WTC11 (cell line): ENCODE results near the gene MCUB.

Source experiments
- CTCF ChIP-seq: fragments of 200-600 bp; IDR thresholded peaks from 2 replicates; pipeline ENCODE4 v1.8.0; 2022; ENCODE audit warnings: antibody characterized with exemption
- FOXP4 ChIP-seq: sonication (generic); formaldehyde crosslinking; IDR thresholded peaks from 2 replicates; pipeline ENCODE4 v1.8.0; 2022; ENCODE audit warnings: mild to moderate bottlenecking, missing genetic modification reagents
- GABPB1 ChIP-seq: sonication (generic); formaldehyde crosslinking; IDR thresholded peaks from 2 replicates; pipeline ENCODE4 v1.8.1; 2023; ENCODE audit warnings: mild to moderate bottlenecking, missing genetic modification reagents
- MAX ChIP-seq: sonication (generic); formaldehyde crosslinking; IDR thresholded peaks from 2 replicates; pipeline ENCODE4 v1.8.0; 2022; ENCODE audit warnings: mild to moderate bottlenecking, missing genetic modification reagents
- NFATC4 ChIP-seq: fragments of 250-450 bp; sonication (Bioruptor Pico); IDR thresholded peaks from 2 replicates; pipeline ENCODE4 v1.9.0; 2021; ENCODE audit warnings: mild to moderate bottlenecking
- NR1H2 ChIP-seq: sonication (generic); formaldehyde crosslinking; IDR thresholded peaks from 2 replicates; pipeline ENCODE4 v1.9.0; 2021; ENCODE audit warnings: mild to moderate bottlenecking, moderate library complexity, missing genetic modification reagents
- NR2C2 ChIP-seq: sonication (generic); formaldehyde crosslinking; IDR thresholded peaks from 2 replicates; pipeline ENCODE4 v1.8.0; 2022; ENCODE audit warnings: mild to moderate bottlenecking, missing genetic modification reagents
- SMAD3 ChIP-seq: sonication (generic); formaldehyde crosslinking; IDR thresholded peaks from 2 replicates; pipeline ENCODE4 v1.8.0; 2022; ENCODE audit warnings: missing genetic modification reagents, mild to moderate bottlenecking, borderline replicate concordance
- SP1 ChIP-seq: sonication (generic); formaldehyde crosslinking; conservative IDR thresholded peaks from 2 replicates; pipeline ENCODE4 v1.8.1; 2022; ENCODE audit warnings: missing genetic modification reagents
- STAT6 ChIP-seq: sonication (generic); formaldehyde crosslinking; conservative IDR thresholded peaks from 2 replicates; pipeline ENCODE4 v1.8.1; 2023; ENCODE audit warnings: mild to moderate bottlenecking, low read depth, missing genetic modification reagents, moderate library complexity
- TEAD4 ChIP-seq: sonication (generic); formaldehyde crosslinking; IDR thresholded peaks from 2 replicates; pipeline ENCODE4 v1.8.0; 2022; ENCODE audit warnings: mild to moderate bottlenecking, missing genetic modification reagents
- USF2 ChIP-seq: sonication (generic); formaldehyde crosslinking; IDR thresholded peaks from 2 replicates; pipeline ENCODE4 v1.8.1; 2023; ENCODE audit warnings: mild to moderate bottlenecking, missing genetic modification reagents, moderate library complexity
- ZNF121 ChIP-seq: sonication (generic); formaldehyde crosslinking; IDR thresholded peaks from 2 replicates; pipeline ENCODE4 v1.8.0; 2023; ENCODE audit warnings: missing genetic modification reagents
- ZNF232 ChIP-seq: sonication (generic); formaldehyde crosslinking; IDR thresholded peaks from 2 replicates; pipeline ENCODE4 v1.8.0; 2022; ENCODE audit warnings: mild to moderate bottlenecking, missing genetic modification reagents

GRCh38 chr4:109701566-109702410, 141.7 kb downstream of the MCUB start:
- TF ChIP-seq CTCF = no peak
- TF ChIP-seq MAX = no peak
- TF ChIP-seq SMAD3 (CRISPR knock-in tag) = no peak
- TF ChIP-seq ZNF121 (CRISPR knock-in tag) = no peak
- no peak for TF ChIP-seq GABPB1 (CRISPR knock-in tag)
- TF ChIP-seq NFATC4 (CRISPR knock-in tag) = no peak
- no peak for TF ChIP-seq FOXP4
- no peak for TF ChIP-seq ZNF232 (CRISPR knock-in tag)
- peak; percentile 54; the same call in 1 of the 2 replicates for TF ChIP-seq USF2 (CRISPR knock-in tag)
- TF ChIP-seq TEAD4 (CRISPR knock-in tag) = no peak
- no peak for TF ChIP-seq STAT6 (CRISPR knock-in tag)
- TF ChIP-seq NR1H2 (CRISPR knock-in tag) = no peak
- no peak for TF ChIP-seq SP1 (CRISPR knock-in tag)
- TF ChIP-seq NR2C2 (CRISPR knock-in tag) = no peak
